ENCODE data around the gene APOD.

The APOD gene

DNA sequence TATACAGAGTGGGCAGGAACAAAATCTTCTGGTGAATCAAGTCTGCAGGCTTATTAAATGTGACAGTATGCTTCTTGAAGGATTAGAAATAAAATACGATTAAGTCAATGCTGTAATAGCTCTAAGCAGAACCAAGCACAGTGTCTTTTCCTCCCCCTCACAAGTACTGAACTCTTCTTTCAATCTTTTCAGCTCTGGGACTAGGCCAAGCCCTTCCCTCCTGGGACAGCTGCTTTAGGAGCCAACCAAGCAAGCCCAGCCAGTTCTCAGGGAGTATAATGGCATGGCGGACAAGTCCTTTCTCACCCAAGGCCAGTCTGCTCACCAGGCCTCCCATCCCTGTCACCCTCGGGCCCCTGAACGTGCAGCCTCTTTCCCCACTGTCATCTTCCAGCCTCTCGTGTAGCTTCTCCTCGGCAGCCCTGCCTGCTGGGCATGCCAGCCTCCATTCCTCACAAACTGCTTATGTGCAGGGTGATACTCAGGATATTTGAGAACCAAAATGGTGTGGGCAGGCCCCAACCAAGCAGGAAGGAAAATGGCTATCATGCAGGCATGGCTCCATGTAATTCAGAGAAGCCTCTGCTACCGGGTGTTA is 32.3 kb downstream of the APOD start:
- no peak for DNase-seq

DNA sequence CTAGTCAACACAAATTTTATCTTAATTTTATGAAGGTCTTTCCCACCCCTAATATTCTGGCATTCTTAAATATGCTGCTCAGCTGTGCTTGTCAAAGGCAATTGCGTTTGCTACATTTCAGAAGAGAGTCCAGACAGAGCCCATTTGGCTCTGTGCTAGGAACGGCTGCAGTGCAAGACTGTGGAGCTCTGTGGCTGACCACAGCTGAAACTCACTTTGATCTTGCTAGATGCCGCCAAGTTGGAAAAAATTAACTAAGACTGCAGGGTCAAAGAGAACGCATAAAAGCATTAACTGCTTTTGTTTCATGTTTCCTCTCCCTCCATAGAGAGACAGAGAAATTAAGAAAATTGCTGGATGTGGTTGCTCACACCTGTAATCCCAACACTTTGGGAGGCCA is 33.0 kb downstream of the APOD start:
- no peak for DNase-seq

GRCh38 chr3:195549931-195550519 is 33.7 kb downstream of the APOD start:
- peak; percentile 66 to 68 for DNase-seq

DNA sequence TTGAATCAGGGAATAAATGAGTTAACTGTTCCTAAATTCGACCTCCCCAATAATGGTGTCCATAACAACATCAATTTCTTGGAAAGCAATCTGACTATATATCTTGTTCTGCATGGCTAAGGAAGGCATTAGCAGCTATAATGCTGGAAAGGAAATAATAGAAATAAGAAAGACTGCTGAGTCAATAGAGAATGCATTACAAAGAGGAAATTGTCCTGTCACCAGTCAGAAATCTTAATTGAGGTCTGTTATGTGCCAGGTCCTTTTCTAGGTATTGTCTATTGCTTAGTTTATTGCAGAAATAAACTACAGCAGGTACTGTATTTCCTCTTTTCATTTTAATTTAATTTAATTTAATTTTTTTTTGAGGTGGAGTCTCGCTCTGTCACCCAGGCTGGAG is 34.8 kb downstream of the APOD start:
- no peak for DNase-seq

GRCh38 chr3:195548501-195548900 is 35.2 kb downstream of the APOD start:
- no peak for DNase-seq

- no peak for DNase-seq
Observed at GRCh38 chr3:195548006-195548405, 35.7 kb downstream of the APOD start.

DNA sequence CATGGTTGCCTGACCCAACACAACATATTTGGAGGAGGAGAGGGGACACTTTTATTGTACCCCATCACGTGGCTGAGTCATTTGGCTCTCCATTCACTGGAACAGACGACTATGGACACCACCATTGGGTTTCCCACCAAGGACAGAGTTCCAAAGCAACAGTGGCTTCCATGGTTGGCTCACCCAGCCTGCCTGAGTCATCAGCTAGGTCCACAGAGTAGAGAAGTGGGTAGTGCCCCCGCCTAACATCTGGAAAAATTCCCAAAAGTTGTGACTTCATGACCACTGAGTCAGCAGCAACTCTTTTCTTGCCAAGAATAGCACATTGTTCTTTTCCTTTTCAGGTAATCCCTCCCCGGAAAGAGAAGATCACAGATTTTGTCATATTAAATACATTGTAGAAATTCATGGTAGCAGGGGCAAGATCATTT is 37.6 kb downstream of the APOD start:
- peak; percentile 27 to 43 for DNase-seq

DNA sequence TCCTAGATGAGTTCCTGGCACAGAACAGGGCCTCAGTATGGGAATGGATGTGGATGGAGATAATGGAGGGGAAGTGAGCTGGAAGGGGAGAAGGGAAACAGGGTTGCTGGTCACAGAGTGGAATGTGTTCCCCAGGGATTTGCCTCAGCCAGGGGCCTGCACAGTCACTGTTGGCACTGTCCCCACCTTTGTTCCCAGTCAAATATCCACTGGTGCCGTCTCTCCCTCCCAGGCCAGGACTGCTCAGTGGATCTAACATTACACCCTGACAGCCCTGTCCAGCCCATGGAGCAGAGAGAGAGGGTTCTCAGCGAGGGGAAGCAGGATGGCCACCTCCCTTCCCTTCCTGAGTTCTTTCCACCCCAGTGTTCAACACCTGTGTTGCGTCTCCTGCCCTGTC is 39.1 kb downstream of the APOD start:
- DNase-seq: no peak

DNA sequence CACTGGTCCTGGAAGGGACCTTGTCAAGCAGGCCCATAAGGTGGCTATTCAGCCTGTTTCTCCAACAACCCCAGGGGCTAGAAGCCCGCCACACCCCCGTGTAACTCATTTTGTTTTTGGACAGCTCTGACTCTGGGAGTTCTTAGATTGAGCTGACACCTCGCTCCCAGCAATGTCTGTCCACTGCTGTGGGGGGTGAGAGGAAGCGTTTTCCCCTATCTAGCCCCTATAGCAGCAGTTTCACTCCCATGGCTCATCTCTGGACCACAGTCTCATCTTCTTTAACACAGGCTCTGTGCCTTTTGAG is 39.6 kb downstream of the APOD start:
- DNase-seq: no peak

- DNase-seq: no peak
Observed at GRCh38 chr3:195543500-195544229, 40.1 kb downstream of the APOD start.

- DNase-seq: peak; percentile 84 to 88
Observed at GRCh38 chr3:195542698-195543499, 40.8 kb downstream of the APOD start, which contains the start of gene PPP1R2. Gene PPP1R2, minus strand, starts transcription at chr3:195543325. Its CDS starts 300 bp downstream, at chr3:195543025.

DNA sequence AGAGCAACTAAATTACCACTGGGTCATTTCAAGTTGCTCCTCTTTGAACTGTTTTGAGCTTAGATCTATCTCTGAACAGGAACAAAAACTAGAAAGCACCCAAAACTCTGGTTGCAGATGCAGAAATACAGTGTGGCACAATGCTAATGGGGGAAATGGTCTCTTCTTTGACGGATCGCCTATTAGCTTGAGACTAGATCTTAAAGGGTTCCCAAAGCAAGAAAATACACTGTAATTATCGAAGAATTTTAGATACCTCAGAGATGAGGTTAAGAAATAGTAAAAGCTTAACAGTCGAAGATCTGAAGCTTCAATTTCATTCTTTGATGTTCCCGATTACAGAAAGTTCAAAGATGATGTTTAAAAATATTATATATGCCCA is 41.4 kb downstream of the APOD start:
- DNase-seq: no peak

DNA sequence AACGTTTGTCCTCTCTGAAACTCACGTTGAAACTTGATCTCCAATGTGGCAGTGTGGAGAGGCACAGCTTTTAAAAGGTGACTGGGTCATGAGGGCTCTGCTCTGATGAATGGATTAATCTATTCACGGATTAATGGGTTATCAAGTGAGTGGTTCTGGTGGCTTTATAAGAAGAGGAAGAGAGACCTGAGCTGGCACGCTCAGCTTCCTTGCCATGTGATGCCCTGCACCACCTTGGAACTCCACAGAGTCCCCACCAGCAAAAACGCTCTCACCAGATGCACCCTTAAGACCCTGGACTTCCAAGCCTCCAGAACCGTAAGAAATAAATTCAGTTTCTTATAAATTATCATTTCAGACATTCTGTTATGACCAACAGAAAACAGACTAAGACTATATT is 43.2 kb downstream of the APOD start:
- DNase-seq: no peak

DNA sequence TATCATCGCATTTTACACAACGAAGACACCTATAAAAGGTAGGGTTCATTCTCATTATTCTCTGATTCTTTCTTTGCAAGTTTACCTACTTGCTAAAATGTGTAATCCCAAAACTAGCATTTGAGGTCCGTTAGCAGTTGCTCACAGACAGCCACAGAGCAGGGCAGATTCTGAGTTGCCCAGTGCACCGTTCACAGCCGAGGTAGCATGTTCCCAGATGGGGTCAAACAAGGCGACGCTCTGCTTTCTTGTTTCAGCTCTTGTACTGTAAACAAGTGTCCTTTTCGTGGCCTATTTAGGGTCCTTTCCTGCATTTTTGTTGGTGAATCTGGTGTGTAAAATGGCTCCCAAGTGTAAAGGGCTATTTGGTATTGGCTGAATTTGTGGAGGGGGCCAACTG is 43.7 kb downstream of the APOD start:
- no peak for DNase-seq

DNA sequence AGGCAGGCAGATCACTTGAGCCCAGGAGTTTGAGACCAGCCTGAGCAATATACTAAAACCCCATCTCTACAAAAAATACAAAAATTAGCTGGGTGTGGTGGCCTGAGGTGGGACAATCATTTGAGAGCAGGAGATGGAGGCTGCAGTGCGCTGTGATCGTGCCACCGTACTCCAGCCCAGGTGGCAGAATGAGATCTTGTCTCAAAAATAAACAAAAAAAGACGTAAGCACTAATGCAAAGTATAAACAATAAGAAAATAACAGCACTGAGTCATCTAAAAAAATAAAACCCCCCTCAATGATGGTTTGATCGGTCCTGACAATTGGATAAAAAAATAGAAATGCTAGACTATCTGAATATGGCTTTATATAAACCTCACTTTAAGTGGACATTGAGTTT is 44.3 kb downstream of the APOD start:
- DNase-seq: no peak

- peak; percentile 41 to 43 for DNase-seq
Observed at GRCh38 chr3:195537995-195538394, 45.7 kb downstream of the APOD start.

GRCh38 chr3:195535293-195535692 is 48.4 kb downstream of the APOD start:
- no peak for DNase-seq

- no peak for DNase-seq
Observed at GRCh38 chr3:195532834-195533233, 50.9 kb downstream of the APOD start.

- no peak for DNase-seq
Observed at GRCh38 chr3:195532345-195532744, 51.4 kb downstream of the APOD start.

GRCh38 chr3:195531683-195532082 is 52.1 kb downstream of the APOD start:
- no peak for DNase-seq

DNA sequence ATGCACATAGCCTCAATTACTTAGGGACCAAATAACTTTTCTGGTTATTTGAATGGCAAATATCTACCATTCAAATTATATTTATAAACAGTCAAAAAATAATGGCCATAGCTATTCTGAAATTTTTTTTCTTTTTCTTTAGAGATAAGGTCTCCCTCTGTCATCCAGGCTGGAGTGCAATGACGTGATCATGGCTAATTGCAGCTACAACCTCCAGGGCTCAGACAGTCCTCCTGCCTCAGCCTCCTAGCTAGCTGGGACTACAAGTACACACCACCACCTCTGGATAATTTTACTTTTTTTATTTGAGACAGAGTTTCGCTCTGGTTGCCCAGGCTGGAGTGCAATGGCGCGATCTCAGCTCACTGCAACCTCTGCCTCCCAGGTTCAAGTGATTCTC is 57.2 kb downstream of the APOD start:
- no peak for DNase-seq

DNA sequence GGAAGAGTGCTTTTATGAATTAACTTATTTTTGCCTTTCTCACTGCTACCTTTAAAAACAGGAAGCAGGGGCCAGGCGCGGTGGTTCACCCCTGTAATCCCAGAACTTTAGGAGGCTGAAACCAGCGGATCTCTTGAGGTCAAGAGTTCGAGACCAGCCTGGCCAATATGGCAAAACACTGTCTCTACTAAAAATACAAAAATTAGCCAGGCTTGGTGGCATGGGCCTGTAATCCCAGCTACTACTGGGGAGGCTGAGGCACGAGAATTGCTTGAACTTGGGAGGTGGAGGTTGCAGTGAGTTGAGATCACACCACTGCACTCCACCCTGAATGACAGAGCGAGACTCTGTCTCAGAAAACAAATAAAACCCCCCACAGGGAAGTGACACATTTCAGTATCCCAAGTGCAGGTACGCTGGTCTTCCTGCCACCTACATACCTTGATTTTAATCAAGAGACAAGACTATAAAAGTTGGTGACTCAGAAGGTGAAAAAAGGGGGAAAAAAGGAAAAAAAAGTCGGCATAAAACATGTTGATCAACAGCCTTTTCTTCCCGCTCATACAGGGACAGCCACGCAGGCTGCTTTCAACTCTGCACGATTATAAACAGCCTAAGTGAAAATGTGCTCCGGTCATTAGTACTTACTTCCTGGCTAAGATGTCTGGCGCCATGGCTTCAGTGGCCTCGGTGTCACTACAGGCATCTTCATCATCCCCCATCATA is 59.4 kb downstream of the APOD start:
- no peak for DNase-seq
